ENCODE data around the gene LPCAT3. TPM values are rescaled to one million over a fixed set of nuclear protein-coding genes. Genes with fewer than 3 reads are reported as not detected.
A peak's percentile ranks its signal among the peaks of the same experiment; 100 is the strongest.

Gene LPCAT3
- total RNA-seq, 5 donors from 2014 or later (not counting 1 experiment from before 2014, with no cell fraction given), result 19.3 to 27.6 (median 22.6) TPM

DNA sequence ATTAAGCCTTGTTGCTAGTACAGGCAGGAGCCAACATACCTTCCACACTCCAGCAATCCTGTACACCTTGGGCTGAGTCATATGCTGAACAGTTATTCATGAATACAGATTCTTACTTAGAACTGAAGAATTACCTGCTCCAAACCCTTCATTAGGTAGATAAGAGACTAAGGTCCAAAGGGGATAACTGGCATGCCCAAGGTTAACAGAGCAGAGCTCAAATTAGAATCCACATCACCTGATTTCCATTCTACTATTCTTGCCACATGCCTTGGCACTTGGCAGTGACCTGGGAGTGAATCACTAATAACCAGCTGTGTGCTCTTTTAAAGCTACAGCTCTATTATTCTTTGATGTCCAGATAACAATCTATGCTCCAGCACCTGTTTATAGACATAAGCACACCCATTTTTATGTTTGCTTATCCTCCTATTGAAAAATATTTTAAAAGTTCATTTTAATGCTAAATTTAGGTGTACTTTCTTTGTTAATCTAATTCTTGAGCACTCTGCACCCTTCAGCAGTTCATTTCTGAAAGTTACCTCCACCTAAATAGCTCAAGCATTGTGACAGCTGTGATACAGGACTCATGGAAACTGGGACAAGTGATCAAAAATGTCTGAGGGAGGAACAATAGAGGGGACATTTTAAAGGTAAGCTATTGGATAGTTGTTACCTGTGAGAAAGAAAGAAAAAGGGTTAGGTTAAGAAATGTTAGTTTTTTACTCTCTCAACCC is 19.4 kb downstream of the LPCAT3 start:
- Mint-ChIP-seq H3K36me3 (peaks cover 26% of the 10 kb centered on the region), H3K9me3 (no peaks in the 10 kb centered on the region)

DNA sequence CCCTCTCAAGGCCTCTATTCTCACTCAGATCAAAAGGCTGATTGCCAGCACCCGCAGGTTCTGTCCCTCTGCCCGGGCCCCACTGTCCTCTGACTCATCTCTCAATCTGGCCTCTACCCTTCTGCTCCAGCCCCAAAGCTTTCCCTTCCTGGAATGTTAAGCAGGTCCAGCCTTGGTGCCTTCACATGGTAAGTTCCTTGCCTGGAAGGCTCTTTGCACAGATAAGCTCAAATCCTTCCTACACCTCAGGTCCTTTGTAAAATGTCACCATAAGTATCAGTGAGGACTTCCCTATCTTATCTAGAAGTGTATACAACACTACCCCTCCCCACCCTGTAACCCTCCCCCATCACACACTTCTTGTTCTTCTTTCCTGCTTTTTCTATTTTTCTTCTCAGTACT is 22.2 kb downstream of the LPCAT3 start:
- no peaks in the 10 kb centered on the region for H3K27me3 ChIP-seq (replicated peaks in 1 of 2; ENCODE audit: control insufficient read depth in 2 of 2, extremely low read depth in 1 of 2, insufficient read depth in 2 of 2, low read length in 1 of 2)
- H3K4me1 ChIP-seq (ENCODE audit: control insufficient read depth in 1 of 2, extremely low read depth in 1 of 2, insufficient read depth in 2 of 2, low read length in 2 of 2), result no peaks in the 10 kb centered on the region
- ATAC-seq (replicated peaks in 1 of 4) (no peak), DNase-seq (no peak)
- H3K36me3 Mint-ChIP-seq, result peaks cover 28% of the 10 kb centered on the region
- 94% methylated on average over 2 of the region's 2 CpGs for WGBS (ENCODE audit: insufficient coverage)
- H3K4me3 Mint-ChIP-seq, result no peak overlapping the region
- peaks cover 0 to 10% (median 6%) of the 10 kb centered on the region in 3 donors for H3K4me1 Mint-ChIP-seq
- H3K36me3 ChIP-seq (ENCODE audit: control insufficient read depth in 2 of 2, extremely low read depth in 1 of 2, insufficient read depth in 1 of 2, low read length in 1 of 2), result peaks cover 11 to 29% of the 10 kb centered on the region in 2 donors
- H3K27ac Mint-ChIP-seq, result peak overlapping the region in 1 of 2 donors; percentile 7
- no peaks in the 10 kb centered on the region for H3K27me3 Mint-ChIP-seq
- no peaks in the 10 kb centered on the region for H3K9me3 ChIP-seq
- CTCF ChIA-PET, result no interaction called here
- no peaks in the 10 kb centered on the region for H3K9me3 Mint-ChIP-seq
- POLR2A ChIA-PET, result interaction anchor here in 1 of 2 donors (0.6 kb wide), 1 partner anchor 27 kb away, joined by 3 read pairs; no protein-coding TSS in a partner anchor
- H3K4me3 ChIP-seq (ENCODE audit: control insufficient read depth in 1 of 2, extremely low read depth in 1 of 2, low read length in 1 of 2), result no peak overlapping the region
- no peak overlapping the region for H3K27ac ChIP-seq (ENCODE audit: low read length)

More for the DNA sequence above, 19.4 kb downstream of the LPCAT3 start:
- ChIA-PET POLR2A (no interaction called here), CTCF (interaction anchor here (0.6 kb wide), 2 partner anchors 87 to 108 kb away, joined by 3 to 5 read pairs; no protein-coding TSS in a partner anchor)
- Mint-ChIP-seq H3K4me1 (peaks cover 0 to 10% (median 8%) of the 10 kb centered on the region in 3 donors), H3K27me3 (no peaks in the 10 kb centered on the region), H3K27ac (no peak overlapping the region), H3K4me3 (no peak overlapping the region)
- DNase-seq (no peak), ATAC-seq (replicated peaks in 1 of 4) (no peak)
- no peak overlapping the region for H3K4me3 ChIP-seq (ENCODE audit: control insufficient read depth in 1 of 2, extremely low read depth in 1 of 2, low read length in 1 of 2)
- H3K27ac ChIP-seq (ENCODE audit: low read length), result no peak overlapping the region
- no peaks in the 10 kb centered on the region for H3K9me3 ChIP-seq
- H3K4me1 ChIP-seq (ENCODE audit: control insufficient read depth in 1 of 2, extremely low read depth in 1 of 2, insufficient read depth in 2 of 2, low read length in 2 of 2), result no peaks in the 10 kb centered on the region
- no peaks in the 10 kb centered on the region for H3K27me3 ChIP-seq (replicated peaks in 1 of 2; ENCODE audit: control insufficient read depth in 2 of 2, extremely low read depth in 1 of 2, insufficient read depth in 2 of 2, low read length in 1 of 2)
- H3K36me3 ChIP-seq (ENCODE audit: control insufficient read depth in 2 of 2, extremely low read depth in 1 of 2, insufficient read depth in 1 of 2, low read length in 1 of 2), result peaks cover 9 to 39% of the 10 kb centered on the region in 2 donors

GRCh38 chr12:6987956-6988553 is 30.2 kb downstream of the LPCAT3 start:
- Mint-ChIP-seq H3K4me1 (peaks cover 0 to 3% (median 0%) of the 10 kb centered on the region in 3 donors), H3K4me3 (no peak overlapping the region), H3K27ac (no peak overlapping the region), H3K9me3 (no peaks in the 10 kb centered on the region), H3K27me3 (no peaks in the 10 kb centered on the region), H3K36me3 (peaks cover 17% of the 10 kb centered on the region)
- H3K27me3 ChIP-seq (replicated peaks in 1 of 2; ENCODE audit: control insufficient read depth in 2 of 2, extremely low read depth in 1 of 2, insufficient read depth in 2 of 2, low read length in 1 of 2), result no peaks in the 10 kb centered on the region
- ATAC-seq (replicated peaks in 1 of 4) (no peak), DNase-seq (no peak)
- no peak overlapping the region for H3K4me3 ChIP-seq (ENCODE audit: control insufficient read depth in 1 of 2, extremely low read depth in 1 of 2, low read length in 1 of 2)
- no peaks in the 10 kb centered on the region for H3K4me1 ChIP-seq (ENCODE audit: control insufficient read depth in 1 of 2, extremely low read depth in 1 of 2, insufficient read depth in 2 of 2, low read length in 2 of 2)
- H3K9me3 ChIP-seq, result no peaks in the 10 kb centered on the region
- H3K27ac ChIP-seq (ENCODE audit: low read length), result no peak overlapping the region
- 94% methylated on average over 8 of the region's 11 CpGs for WGBS (ENCODE audit: insufficient coverage)
- POLR2A ChIA-PET, result no interaction called here
- CTCF ChIA-PET, result no interaction called here
- H3K36me3 ChIP-seq (ENCODE audit: control insufficient read depth in 2 of 2, extremely low read depth in 1 of 2, insufficient read depth in 1 of 2, low read length in 1 of 2), result peaks cover 3 to 29% of the 10 kb centered on the region in 2 donors

DNA sequence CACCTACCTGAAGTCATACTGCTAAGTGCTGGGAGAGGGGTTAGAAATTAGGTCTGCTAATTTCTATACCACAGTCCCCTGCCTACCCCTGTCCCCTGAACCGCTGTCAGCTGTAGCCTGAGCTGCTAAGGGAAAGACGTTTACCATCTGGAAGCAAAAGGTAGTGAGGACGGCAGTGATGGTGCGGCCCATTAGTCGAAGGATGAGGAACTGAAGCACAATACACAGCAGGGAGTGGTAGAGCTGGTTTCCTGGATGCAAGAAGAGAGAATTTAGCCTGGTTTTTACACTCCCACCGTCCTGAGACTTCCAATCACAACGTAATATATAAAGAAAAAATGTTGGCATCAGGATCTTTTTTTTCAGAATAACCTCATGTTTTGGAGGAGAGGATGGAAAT is 35.7 kb downstream of the LPCAT3 start:
- Mint-ChIP-seq H3K27me3 (no peaks in the 10 kb centered on the region), H3K4me3 (no peak overlapping the region), H3K9me3 (no peaks in the 10 kb centered on the region), H3K27ac (no peak overlapping the region), H3K36me3 (peaks cover 29% of the 10 kb centered on the region), H3K4me1 (no peaks in the 10 kb centered on the region)
- 96% methylated on average over 4 of the region's 7 CpGs for WGBS (ENCODE audit: insufficient coverage)
- H3K27me3 ChIP-seq (replicated peaks in 1 of 2; ENCODE audit: control insufficient read depth in 2 of 2, extremely low read depth in 1 of 2, insufficient read depth in 2 of 2, low read length in 1 of 2), result no peaks in the 10 kb centered on the region
- H3K27ac ChIP-seq (ENCODE audit: low read length), result no peak overlapping the region
- H3K9me3 ChIP-seq, result no peaks in the 10 kb centered on the region
- no peaks in the 10 kb centered on the region for H3K4me1 ChIP-seq (ENCODE audit: control insufficient read depth in 1 of 2, extremely low read depth in 1 of 2, insufficient read depth in 2 of 2, low read length in 2 of 2)
- no peak for DNase-seq
- no peak for ATAC-seq (replicated peaks in 1 of 4)
- no peak overlapping the region for H3K4me3 ChIP-seq (ENCODE audit: control insufficient read depth in 1 of 2, extremely low read depth in 1 of 2, low read length in 1 of 2)
- CTCF ChIA-PET, result no interaction called here
- H3K36me3 ChIP-seq (ENCODE audit: control insufficient read depth in 2 of 2, extremely low read depth in 1 of 2, insufficient read depth in 1 of 2, low read length in 1 of 2), result peaks cover 8 to 68% of the 10 kb centered on the region in 2 donors
- POLR2A ChIA-PET, result no interaction called here

DNA sequence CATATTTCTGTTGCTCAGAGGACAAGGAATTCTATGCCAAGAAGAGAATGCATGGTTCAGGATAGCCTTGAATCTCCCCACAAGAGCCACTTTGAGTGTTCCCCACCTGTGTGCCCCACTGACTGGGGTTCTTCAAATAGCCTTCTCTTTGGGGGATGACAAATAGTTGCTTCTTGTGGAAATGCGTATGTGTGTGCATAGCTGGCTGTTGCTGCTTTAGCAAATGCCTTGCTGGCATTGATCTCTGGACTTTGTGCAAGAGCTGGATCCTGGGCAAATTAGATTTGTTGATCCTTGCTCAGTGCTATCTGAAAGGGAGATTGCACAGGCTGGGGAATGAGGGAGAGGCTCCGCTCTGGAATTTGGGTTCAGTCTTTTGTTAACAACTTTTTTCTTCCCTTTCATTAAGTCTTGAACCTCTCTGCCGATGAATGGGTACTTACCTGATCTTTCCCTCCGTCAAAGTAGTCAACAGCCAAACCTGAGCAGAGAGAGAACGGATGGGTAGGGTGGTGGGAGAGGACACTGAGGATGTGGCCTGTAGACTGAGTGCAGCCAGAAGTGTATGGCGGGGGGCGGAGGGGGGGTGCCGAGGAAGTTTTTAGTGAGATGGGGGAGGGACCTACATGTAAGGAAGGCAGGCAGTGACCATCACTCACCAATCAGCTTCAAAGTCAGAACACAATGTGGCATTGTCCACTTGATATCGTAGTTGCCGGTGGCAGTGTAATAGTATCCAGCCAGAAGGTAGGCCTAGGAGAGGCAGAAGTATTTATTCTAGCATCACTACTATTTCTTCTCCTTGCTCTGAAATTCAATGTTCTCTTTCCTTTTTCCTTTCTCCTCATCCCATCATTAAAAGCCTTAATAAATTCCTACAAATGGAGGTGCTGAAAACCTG is 36.9 kb downstream of the LPCAT3 start:
- Histone ChIP-seq H3K27me3 (replicated peaks in 1 of 2; ENCODE audit: control insufficient read depth in 2 of 2, extremely low read depth in 1 of 2, insufficient read depth in 2 of 2, low read length in 1 of 2) (no peaks in the 10 kb centered on the region), H3K4me1 (ENCODE audit: control insufficient read depth in 1 of 2, extremely low read depth in 1 of 2, insufficient read depth in 2 of 2, low read length in 2 of 2) (no peaks in the 10 kb centered on the region), H3K9me3 (no peaks in the 10 kb centered on the region), H3K27ac (ENCODE audit: low read length) (no peak overlapping the region), H3K36me3 (ENCODE audit: control insufficient read depth in 2 of 2, extremely low read depth in 1 of 2, insufficient read depth in 1 of 2, low read length in 1 of 2) (peaks cover 13 to 75% of the 10 kb centered on the region in 2 donors), H3K4me3 (ENCODE audit: control insufficient read depth in 1 of 2, extremely low read depth in 1 of 2, low read length in 1 of 2) (no peak overlapping the region)
- ChIA-PET POLR2A (no interaction called here), CTCF (no interaction called here)
- no peaks in the 10 kb centered on the region for H3K27me3 Mint-ChIP-seq
- no peaks in the 10 kb centered on the region for H3K4me1 Mint-ChIP-seq
- 100% methylated on average over 2 of the region's 10 CpGs for WGBS (ENCODE audit: insufficient coverage)
- no peak for ATAC-seq (replicated peaks in 1 of 4)
- H3K27ac Mint-ChIP-seq, result no peak overlapping the region
- no peaks in the 10 kb centered on the region for H3K9me3 Mint-ChIP-seq
- H3K4me3 Mint-ChIP-seq, result no peak overlapping the region
- no peak for DNase-seq
- H3K36me3 Mint-ChIP-seq, result peaks cover 37% of the 10 kb centered on the region

GRCh38 chr12:6980740-6981139 is 37.5 kb downstream of the LPCAT3 start:
- POLR2A ChIA-PET, result no interaction called here
- Mint-ChIP-seq H3K9me3 (no peaks in the 10 kb centered on the region), H3K27me3 (no peaks in the 10 kb centered on the region), H3K27ac (no peak overlapping the region), H3K4me3 (no peak overlapping the region), H3K36me3 (peaks cover 39% of the 10 kb centered on the region), H3K4me1 (no peaks in the 10 kb centered on the region)
- Histone ChIP-seq H3K4me1 (ENCODE audit: control insufficient read depth in 1 of 2, extremely low read depth in 1 of 2, insufficient read depth in 2 of 2, low read length in 2 of 2) (no peaks in the 10 kb centered on the region), H3K4me3 (ENCODE audit: control insufficient read depth in 1 of 2, extremely low read depth in 1 of 2, low read length in 1 of 2) (no peak overlapping the region), H3K27ac (ENCODE audit: low read length) (no peak overlapping the region), H3K36me3 (ENCODE audit: control insufficient read depth in 2 of 2, extremely low read depth in 1 of 2, insufficient read depth in 1 of 2, low read length in 1 of 2) (peaks cover 13 to 78% of the 10 kb centered on the region in 2 donors), H3K27me3 (replicated peaks in 1 of 2; ENCODE audit: control insufficient read depth in 2 of 2, extremely low read depth in 1 of 2, insufficient read depth in 2 of 2, low read length in 1 of 2) (no peaks in the 10 kb centered on the region), H3K9me3 (no peaks in the 10 kb centered on the region)
- no peak for ATAC-seq (replicated peaks in 1 of 4)
- DNase-seq, result no peak
- CTCF ChIA-PET, result no interaction called here
